ENCODE results near the gene MBD3.
"Not testable (repeated sequence)": the region's sequence is repeated elsewhere in the genome, so short reads cannot be mapped to it uniquely, and the experiment has no call there.

The MBD3 gene

GRCh38 chr19:1592755-1593500 is at the start of gene MBD3:
Gene MBD3, minus strand, starts transcription at chr19:1592865. Its CDS starts 234 bp downstream, at chr19:1592631.
- DNase-seq (ENCODE audit: low read depth), result peak; percentile 65

GRCh38 chr19:1640893-1641448 is 48.3 kb upstream of the MBD3 start:
- not testable (repeated sequence) for DNase-seq (ENCODE audit: low read depth)

GRCh38 chr19:1636325-1637236 is 43.9 kb upstream of the MBD3 start:
- no peak for DNase-seq (ENCODE audit: low read depth)

- DNase-seq (ENCODE audit: low read depth), result no peak
Measured at GRCh38 chr19:1634938-1635243, 42.2 kb upstream of the MBD3 start.

GRCh38 chr19:1634242-1634937 is 41.7 kb upstream of the MBD3 start:
- no peak for DNase-seq (ENCODE audit: low read depth)

GRCh38 chr19:1633269-1633826 is 40.7 kb upstream of the MBD3 start:
- DNase-seq (ENCODE audit: low read depth), result no peak

GRCh38 chr19:1632462-1633268 is 40.0 kb upstream of the MBD3 start:
- no peak for DNase-seq (ENCODE audit: low read depth)

GRCh38 chr19:1631557-1632100 is 39.0 kb upstream of the MBD3 start:
- DNase-seq (ENCODE audit: low read depth), result no peak

GRCh38 chr19:1630811-1631210 is 38.1 kb upstream of the MBD3 start:
- DNase-seq (ENCODE audit: low read depth), result no peak

- no peak for DNase-seq (ENCODE audit: low read depth)
Measured at GRCh38 chr19:1630012-1630411, 37.3 kb upstream of the MBD3 start.

- DNase-seq (ENCODE audit: low read depth), result no peak
Measured at GRCh38 chr19:1629256-1629808, 36.7 kb upstream of the MBD3 start.

GRCh38 chr19:1627194-1627593 is 34.5 kb upstream of the MBD3 start:
- DNase-seq (ENCODE audit: low read depth), result no peak

GRCh38 chr19:1626417-1627010 is 33.8 kb upstream of the MBD3 start:
- no peak for DNase-seq (ENCODE audit: low read depth)

GRCh38 chr19:1624458-1624857 is 31.8 kb upstream of the MBD3 start:
- DNase-seq (ENCODE audit: low read depth), result no peak

- no peak for DNase-seq (ENCODE audit: low read depth)
Measured at GRCh38 chr19:1622541-1622940, 29.9 kb upstream of the MBD3 start.

GRCh38 chr19:1622007-1622406 is 29.3 kb upstream of the MBD3 start:
- DNase-seq (ENCODE audit: low read depth), result no peak

GRCh38 chr19:1621574-1621973 is 28.9 kb upstream of the MBD3 start:
- no peak for DNase-seq (ENCODE audit: low read depth)

- DNase-seq (ENCODE audit: low read depth), result no peak
Measured at GRCh38 chr19:1621021-1621420, 28.4 kb upstream of the MBD3 start.

GRCh38 chr19:1620502-1620901 is 27.8 kb upstream of the MBD3 start:
- no peak for DNase-seq (ENCODE audit: low read depth)

GRCh38 chr19:1619703-1620102 is 27.0 kb upstream of the MBD3 start:
- no peak for DNase-seq (ENCODE audit: low read depth)

All from stimulated activated CD8-positive, alpha-beta memory T cell treated with anti-CD3 and anti-CD28 coated beads, Interleukin-7, amount 100 ng/mL, for 24 hours (primary cell).